Posterior cingulate gyrus (tissue), 11 donors: Measurements from ENCODE around the gene TBC1D4.
"Not testable (repeated sequence)": the region's sequence is repeated elsewhere in the genome, so short reads cannot be mapped to it uniquely, and the experiment has no call there.

Experiments used
- DNase-seq, 10 donors: peaks; one replicate each; pipeline versions ENCODE4 v3.0.0 to v3.0.0-alpha.2; 2020 to 2021; ENCODE audit warnings: mixed read lengths in 3 of 10
- intact Hi-C: fragments of 100-400 bp; cut with DNase I; formaldehyde crosslinking; loops from one replicate; pipeline ENCODE4 v1.15.1; 2023

TBC1D4 gene

DNA sequence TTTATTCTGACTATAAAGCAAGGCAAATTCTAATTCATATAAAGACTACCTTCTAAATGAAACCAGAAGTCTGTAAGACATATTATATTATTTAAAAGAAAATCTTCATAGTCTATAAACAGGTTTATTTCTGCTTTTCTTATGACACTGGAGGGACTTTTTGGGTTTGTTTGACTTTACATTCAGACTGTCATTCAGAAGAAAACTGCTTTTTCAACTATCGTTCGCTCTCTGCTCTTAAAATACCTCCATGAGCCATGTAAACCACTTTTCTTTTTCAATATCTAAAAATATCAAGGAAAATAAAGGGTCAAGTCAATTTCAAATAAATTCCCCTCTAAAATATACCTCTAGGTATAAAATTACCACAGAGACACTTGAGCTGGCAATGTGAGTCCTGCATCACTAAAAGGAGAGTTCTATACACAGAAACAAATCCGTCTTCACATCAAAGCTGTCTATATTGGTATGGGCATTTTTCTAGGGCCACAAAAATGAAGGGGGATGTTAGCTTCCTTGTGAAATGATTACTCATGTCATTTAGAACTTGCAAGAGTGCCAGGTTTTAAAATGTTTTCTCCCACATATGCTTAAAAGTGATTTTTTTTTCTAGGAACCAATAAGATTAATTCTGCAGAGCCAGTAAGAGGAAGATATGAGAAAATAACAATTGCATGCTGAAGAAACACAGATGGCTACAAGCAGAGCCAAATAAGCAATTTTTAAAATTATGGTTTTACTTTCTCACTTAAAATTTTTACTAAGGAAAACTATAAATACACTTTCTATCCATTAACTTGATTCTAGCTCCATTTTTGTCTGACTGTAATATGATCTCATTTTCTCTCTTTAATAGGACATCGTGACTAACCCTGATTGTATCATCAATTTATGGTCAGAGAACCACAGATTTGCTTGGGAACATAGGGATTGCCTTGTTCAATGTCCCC is 181.8 kb downstream of the TBC1D4 start:
- DNase-seq, result no peak
- intact Hi-C loops, result no loop called here

DNA sequence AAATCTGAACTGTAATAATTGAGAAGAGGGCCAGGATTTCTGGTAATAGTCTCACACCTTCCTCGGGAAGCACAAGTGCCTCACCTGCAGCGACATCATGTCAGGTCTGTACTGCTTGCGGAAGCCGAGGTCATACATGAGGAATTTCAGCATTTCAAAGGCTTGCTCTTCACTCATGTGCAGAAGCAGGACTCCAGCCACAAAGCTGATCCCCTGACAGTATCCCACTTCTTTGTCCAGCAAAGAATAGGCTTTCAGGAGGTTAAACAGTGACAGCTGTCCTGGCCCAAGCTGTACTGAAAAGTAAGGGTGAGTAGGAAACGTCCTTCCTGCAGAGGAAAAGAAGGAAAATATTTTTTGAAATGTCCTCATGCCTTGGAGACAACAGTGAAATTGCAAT is 182.7 kb downstream of the TBC1D4 start:
- intact Hi-C loops, result no loop called here
- peak in 1 of 10 donors; percentile 42 for DNase-seq

DNA sequence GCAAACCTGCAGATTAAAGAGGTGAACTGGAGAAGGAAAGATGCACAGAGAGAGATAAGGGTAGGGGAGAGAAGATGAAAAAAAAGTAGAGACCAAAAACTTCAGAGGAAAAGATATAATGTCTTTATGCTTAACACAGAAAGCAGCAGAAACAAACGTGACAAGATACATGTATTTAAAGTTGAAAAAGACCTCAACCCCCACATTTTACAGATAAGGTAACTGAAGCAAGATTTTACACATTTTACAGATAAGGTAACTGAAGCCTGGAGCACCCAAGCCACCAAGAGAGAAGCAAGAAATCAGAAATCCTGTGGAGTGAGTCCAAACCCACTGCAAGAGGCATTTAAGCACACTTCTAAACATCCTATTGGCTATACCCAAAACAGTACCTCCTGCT is 185.3 kb downstream of the TBC1D4 start:
- no peak for DNase-seq
- intact Hi-C loops, result no loop called here

DNA sequence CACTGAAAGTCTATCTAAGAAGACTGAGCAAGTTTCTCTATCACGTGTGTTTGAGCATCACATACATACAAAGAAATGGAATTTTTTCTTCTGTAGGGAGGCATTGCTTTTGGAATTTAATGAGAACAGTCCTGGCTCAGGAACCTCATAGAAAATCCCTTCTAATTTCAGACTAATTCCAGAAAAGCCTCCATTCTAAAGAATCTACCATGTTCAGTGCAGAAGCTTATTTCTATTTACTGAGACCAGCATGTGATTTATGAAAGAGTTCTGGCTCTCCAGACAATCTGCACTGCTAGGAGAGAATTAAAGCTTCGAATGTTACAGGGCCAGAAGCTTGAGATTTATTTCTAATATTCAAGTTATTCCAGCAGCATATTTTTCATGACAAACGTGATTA is 186.8 kb downstream of the TBC1D4 start:
- DNase-seq, result no peak
- intact Hi-C loops, result no loop called here

DNA sequence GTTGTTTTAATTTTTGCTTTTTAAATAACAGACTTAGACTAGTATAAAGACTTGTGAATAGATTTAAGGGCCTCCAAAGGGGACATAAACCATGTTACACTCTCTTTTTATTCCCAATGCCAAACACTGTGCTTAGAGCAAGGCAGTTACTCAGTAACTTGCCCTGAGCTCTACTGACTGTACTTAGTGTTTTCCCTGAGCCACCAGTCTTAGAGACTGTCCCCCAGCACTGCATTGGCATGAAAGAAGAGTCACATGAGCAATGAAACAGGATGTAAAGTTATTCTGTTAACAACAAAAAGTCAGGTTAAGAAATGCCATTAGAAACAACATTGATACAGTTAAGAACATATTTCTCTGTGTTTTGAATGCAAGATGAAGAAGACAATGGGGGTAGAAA is 187.9 kb downstream of the TBC1D4 start:
- no peak for DNase-seq
- intact Hi-C loops, result no loop called here

GRCh38 chr13:75285310-75285709 is 196.7 kb downstream of the TBC1D4 start:
- no peak for DNase-seq
- intact Hi-C loops, result no loop called here

- DNase-seq, result no peak
- intact Hi-C loops, result no loop called here
Observed at GRCh38 chr13:75279834-75280369, 202.1 kb downstream of the TBC1D4 start.

GRCh38 chr13:75273695-75274094 is 208.3 kb downstream of the TBC1D4 start:
- DNase-seq, intact Hi-C loops: not testable (repeated sequence)

DNA sequence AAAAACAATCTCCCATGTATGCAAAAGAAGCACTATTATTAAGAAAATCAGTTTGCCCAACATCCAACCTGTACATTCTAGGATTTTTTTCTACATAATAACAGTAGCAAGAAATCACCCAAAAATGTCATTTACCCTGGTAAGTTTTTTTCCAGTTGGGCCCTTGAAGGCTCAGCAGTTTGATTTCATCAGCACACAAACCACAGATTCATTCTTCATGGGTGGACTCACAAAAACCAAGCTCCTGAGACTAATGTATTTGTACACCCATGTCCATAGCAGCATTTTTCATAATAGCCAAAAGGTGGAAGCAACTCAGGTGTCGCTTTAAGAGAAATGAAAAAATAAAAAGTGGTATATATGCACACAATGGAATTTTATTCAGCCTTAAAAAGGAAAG is 210.1 kb downstream of the TBC1D4 start:
- intact Hi-C loops, result no loop called here

DNA sequence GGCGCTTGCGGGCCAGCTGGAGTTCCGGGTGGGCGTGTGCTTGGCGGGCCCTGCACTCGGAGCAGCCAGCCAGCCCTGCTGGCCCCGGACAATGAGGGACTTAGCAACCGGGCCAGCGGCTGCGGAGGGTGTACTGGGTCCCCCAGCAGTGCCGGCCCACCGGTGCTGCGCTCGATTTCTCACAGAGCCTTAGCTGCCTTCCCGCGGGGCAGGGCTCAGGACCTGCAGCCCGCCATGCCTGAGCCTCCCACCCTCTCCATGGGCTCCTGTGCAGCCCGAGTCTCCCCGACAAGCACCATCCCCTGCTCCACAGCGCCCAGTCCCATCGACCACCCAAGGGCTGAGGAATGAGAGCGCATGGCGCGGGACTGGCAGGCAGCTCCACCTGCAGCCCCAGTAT is 213.5 kb downstream of the TBC1D4 start:
- DNase-seq, intact Hi-C loops: not testable (repeated sequence)

More for the DNA sequence above, 210.1 kb downstream of the TBC1D4 start:
- no peak for DNase-seq

DNA sequence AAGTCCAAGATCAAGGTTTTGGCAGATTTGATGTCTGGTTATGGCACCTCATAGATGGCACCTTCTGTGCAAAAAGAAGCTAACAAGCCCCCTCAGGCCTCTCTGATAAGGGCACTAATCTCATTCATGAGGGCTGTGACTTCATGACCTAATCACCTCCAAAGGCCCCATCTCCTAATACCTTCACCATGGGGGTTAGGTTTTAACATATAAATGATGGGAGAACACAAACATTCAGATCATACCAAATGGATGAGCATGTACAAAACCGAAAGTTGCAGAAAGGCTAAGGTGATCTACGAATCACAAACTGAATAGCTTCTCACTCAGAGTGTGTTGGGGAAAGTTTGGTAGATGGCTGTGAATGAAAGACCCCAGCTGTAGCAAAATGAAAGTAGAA is 217.4 kb downstream of the TBC1D4 start:
- no peak for DNase-seq
- intact Hi-C loops, result no loop called here

- intact Hi-C loops, result no loop called here
- DNase-seq, result no peak
Observed at GRCh38 chr13:75263741-75264407, 218.1 kb downstream of the TBC1D4 start.

GRCh38 chr13:75258159-75258782 is 223.7 kb downstream of the TBC1D4 start:
- DNase-seq, result no peak
- intact Hi-C loops, result no loop called here

DNA sequence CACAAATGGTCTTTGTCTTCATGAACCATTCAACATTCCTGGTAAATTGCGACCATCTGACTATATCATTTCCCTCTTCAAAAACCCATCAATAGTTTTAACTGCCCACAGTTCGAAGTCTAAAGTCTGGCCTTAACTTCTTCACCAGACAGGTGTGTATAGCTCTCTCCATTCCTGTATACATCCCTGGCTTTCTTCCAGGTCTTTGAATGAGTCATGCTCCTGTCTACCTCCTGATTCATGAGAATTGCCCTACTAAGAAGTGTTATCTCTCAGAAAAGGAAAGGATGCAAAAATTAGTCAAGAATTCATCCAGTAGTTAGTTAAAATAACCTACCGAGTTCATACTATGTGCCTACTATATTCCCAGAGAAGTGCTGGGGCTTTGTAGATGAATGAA is 225.0 kb downstream of the TBC1D4 start:
- no peak for DNase-seq
- intact Hi-C loops, result no loop called here

GRCh38 chr13:75255653-75256052 is 226.3 kb downstream of the TBC1D4 start:
- intact Hi-C loops, result no loop called here
- DNase-seq, result no peak

DNA sequence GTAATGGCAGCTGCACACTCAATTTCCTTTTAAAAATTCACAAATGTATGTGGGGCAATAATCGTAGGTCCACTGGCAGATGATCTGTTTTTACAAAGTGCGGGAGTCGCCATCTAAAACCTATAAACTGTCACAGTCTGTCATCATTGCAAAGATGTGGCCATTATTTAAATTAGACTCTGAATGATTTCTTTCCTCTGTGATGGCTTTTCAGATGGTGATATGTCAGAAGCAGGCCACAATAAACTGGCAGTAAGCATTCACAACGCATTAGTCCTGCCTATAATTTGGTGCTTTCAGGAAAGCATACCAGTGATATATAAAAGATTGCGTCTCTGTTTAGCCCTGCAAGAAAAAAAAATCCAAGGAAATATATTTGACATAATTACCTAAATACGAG is 226.8 kb downstream of the TBC1D4 start:
- DNase-seq, result no peak
- intact Hi-C loops, result no loop called here

DNA sequence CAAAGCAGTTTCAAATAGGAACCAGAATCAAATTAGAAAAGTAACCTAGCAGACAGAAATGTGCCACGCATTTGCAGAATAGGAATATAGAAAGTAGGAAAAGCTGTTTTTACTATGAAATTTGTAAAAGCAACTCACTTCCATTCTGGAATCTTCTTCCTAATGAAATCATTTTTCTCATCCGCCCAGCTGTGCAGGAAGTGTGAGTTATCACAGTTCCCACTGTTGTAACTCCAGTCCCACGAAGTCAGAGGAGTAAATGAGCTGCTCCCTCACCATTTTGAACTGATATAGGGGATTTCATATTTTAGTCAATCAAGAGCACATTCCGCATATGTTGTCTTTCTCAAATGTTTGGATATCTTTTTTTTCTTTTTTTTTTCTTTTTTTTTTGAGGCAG is 230.8 kb downstream of the TBC1D4 start:
- no peak for DNase-seq
- intact Hi-C loops, result no loop called here

GRCh38 chr13:75250526-75251178 is 231.3 kb downstream of the TBC1D4 start:
- no peak for DNase-seq
- intact Hi-C loops, result no loop called here

DNA sequence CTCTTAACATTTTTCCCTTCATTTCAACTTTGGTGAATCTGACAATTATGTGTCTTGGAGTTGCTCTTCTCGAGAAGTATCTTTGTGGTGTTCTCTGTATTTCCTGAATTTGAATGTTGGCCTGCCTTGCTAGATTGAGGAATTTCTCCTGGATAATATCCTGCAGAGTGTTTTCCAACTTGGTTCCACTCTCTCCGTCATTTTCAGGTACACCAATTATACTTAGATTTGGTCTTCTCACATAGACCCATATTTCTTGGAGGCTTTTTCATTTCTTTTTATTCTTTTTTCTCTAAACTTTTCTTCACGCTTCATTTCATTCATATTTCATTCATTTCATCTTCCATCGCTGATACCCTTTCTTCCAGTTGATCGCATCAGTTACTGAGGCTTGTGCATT is 236.4 kb downstream of the TBC1D4 start:
- intact Hi-C loops, DNase-seq: not testable (repeated sequence)

GRCh38 chr13:75240240-75240639 is 241.7 kb downstream of the TBC1D4 start:
- intact Hi-C loops, DNase-seq: not testable (repeated sequence)

GRCh38 chr13:75236774-75237173 is 245.2 kb downstream of the TBC1D4 start:
- DNase-seq, result no peak
- intact Hi-C loops, result no loop called here
